GM21786 (cell line): ENCODE data around the gene KCNK1.
"Not testable (repeated sequence)": the region's sequence is repeated elsewhere in the genome, so short reads cannot be mapped to it uniquely, and the experiment has no call there.

Experiments used
- ATAC-seq: cut with Tn5 transposase; IDR thresholded peaks from one replicate; pipeline ENCODE4 v1.9.1; 2021; ENCODE audit not compliant: unreplicated experiment

The KCNK1 gene

DNA sequence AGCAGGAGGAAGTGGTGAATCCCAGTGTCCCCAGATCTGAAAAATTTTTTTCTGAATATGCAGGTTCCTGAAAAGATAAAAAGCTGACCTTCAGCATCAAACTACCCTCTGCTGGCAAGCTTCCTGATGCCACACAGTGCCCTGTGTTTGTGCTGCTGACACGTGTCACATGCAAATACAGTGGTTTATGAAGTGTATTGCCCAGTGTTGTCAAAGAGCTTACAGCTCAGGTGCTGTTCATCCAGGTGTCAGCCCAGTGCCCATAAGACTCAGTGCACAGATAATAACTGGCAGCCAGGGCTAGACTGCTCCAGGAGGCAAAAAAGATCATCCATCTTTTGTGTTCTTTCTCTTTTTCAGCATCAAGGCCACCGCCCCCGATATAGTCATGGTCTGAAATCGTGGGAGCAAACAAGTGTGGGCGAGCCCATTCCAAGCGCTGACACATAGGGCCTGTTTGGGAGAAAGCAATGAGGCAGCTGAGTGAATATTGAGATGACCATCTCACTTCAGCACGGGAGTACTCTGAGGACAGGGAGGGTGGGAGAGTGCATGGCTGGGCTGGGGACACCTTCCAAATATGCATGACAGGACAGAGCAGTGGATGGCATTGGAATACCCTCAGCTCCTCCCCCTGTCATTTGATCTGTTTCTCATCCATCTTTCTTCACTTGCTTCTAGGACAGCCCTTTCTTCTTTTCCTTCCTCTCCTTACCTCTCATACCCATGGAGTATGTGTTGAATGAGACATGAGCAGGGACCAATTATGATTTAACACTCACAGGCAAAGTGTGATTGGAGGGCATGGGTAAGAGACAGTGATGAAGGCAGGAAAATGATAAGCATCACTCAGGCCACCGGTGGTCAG lies 6.4 kb upstream of the KCNK1 start:
- peak; percentile 82 for ATAC-seq

GRCh38 chr1:233608988-233609387 lies 4.9 kb upstream of the KCNK1 start:
- no peak for ATAC-seq

GRCh38 chr1:233609926-233610325 lies 4.0 kb upstream of the KCNK1 start:
- no peak for ATAC-seq

DNA sequence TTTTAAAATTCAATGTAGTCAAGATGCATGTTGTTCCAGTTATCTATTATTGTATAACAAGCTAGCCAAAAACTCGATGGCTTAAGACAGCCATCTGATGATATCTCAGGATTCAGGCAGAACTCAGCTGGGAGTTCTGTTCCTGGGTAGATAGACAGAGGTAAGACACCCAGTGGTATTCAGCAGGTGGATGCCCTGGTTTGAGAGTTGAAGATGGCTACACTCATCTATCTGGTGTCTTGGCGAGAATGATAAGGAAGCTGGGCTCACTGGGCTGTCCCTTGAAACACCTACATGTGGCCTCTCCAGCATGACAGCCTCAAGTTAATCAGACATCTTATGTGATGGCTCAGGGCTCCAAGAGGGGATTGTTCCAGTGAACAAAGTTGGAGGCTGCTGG lies 3.3 kb upstream of the KCNK1 start:
- no peak for ATAC-seq

- not testable (repeated sequence) for ATAC-seq
These were observed 2.5 kb upstream of the KCNK1 start for GRCh38 chr1:233611363-233611762.

DNA sequence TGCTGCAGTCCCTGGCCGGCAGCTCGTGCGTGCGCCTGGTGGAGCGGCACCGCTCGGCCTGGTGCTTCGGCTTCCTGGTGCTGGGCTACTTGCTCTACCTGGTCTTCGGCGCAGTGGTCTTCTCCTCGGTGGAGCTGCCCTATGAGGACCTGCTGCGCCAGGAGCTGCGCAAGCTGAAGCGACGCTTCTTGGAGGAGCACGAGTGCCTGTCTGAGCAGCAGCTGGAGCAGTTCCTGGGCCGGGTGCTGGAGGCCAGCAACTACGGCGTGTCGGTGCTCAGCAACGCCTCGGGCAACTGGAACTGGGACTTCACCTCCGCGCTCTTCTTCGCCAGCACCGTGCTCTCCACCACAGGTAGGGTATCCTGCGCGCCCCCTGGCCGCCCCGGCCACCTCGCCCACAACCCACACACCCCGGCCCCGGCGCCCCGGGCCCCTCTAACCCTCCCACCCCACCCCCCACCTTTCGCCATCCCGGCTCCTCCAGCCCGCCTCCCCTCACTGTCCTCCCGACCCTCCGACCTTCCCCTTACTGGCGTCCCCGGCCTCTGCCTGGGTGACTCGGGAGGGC lies 352 bp downstream of the KCNK1 start:
- peak; percentile 38 for ATAC-seq

DNA sequence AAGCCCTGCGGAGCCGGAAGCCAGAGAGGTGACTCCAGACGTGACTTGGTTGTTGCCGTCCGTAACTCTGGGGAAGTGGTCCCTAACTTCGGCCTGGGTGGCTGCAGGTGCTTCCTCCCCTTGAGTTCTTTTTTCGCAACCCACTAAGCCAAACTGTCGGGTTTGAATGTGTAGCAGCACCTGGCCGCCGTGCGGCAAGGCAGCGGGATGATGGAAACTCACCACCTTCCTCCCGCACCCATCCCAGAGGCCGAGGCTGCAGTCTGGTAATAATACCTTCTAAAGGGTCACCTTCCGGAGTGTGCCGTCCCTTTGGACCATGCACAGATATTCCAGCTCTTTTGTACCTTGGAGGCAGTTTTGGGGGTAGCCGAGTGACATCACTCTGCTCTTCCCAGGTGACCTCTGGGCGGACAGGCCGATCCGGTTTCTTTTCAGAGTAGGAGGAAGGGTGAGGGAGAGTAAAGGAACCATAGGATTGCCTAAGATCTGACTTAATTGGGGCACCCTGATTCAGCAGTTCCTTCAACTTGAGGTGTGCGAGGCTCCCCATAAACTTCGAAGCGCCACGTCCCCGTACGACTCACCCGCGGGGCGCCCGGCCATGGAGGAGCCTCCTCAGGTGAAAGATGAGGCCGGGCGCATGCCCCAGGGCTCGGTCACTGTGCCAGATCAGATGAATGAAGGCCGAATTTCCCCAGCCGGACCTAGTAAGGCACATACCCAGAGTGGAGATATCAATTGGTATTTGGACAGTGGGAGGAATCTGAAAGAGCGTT lies 1.0 kb downstream of the KCNK1 start:
- peak; percentile 28 for ATAC-seq

GRCh38 chr1:233615571-233615970 lies 1.7 kb downstream of the KCNK1 start:
- ATAC-seq, result no peak

- no peak for ATAC-seq
These were observed 3.1 kb downstream of the KCNK1 start for GRCh38 chr1:233617025-233617424.

- ATAC-seq, result not testable (repeated sequence)
These were observed 5.5 kb downstream of the KCNK1 start for GRCh38 chr1:233619414-233619813.

- peak; percentile 73 for ATAC-seq
These were observed 6.2 kb downstream of the KCNK1 start for GRCh38 chr1:233620065-233620464.

GRCh38 chr1:233621923-233622322 lies 8.0 kb downstream of the KCNK1 start:
- ATAC-seq, result no peak

GRCh38 chr1:233624289-233624688 lies 10.4 kb downstream of the KCNK1 start:
- no peak for ATAC-seq

DNA sequence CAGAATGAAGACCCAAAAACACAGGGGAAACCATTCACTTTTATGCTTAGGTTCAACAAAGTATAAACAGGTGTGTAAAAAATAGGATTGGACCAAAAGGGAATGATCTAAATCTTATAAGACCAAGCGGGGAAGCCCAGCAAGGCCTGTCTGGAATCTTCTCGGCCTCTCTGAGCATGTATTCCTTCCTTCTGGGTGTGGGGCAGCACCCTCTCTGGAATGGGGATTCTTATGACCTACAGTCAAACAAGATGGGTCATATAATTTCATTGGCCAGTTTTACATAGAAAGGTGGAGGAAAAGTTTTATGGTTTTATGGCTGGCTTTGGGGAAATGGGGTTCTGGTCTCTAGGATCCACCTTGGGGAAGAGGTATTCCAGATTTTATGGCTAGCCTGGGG lies 11.2 kb downstream of the KCNK1 start:
- no peak for ATAC-seq

- no peak for ATAC-seq
These were observed 11.6 kb downstream of the KCNK1 start for GRCh38 chr1:233625510-233625981.

DNA sequence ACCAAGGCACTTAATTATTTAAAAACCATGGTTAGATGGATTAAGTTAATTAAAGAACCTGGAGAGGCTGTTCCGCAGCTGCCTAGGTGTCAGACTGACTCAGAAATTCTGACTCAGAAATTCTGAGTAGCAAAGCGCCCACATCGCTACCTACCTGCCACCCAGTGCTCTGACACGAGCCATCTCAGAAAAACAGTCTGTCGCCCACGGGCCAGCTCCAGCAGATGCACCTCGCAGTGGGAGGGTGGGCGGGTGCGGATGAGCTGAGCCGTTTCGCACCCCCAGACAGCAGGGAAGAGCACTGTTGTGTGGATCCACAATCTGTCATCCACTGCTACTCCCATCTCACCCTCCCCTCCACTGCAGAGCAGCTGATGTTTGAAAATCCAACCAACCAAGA lies 13.5 kb downstream of the KCNK1 start:
- peak; percentile 5 for ATAC-seq

GRCh38 chr1:233627823-233628222 lies 13.9 kb downstream of the KCNK1 start:
- ATAC-seq, result peak; percentile 78

DNA sequence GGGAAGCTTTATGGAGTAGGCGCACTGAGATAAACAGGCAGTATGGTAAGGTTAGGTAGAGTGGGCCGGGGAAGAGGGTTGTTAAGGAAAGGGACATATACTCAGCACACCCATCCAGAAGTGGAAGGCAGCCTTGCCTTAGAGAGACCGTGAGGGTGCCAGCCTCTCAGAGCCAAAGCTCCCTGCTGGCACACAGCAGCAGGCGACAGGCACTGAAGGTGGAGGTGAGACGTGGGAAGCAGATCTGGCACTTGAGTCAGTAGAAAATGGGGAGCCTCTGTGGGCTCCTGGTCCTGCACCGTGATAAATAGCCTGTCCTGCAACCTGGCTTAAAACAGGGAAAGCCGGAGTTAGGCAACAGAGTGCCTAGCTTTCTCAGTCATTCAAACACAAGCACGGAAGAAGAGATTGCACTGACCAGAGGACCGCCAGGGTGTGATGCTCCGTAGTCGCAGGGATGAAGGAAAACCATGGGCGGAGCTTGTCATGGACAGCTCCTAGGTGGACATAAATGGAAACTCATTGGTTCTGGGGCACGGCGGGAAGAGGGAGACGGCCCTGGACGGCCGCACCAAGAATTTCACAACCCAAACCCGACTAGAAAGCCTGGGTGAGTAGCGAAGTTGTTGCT lies 15.5 kb downstream of the KCNK1 start:
- no peak for ATAC-seq

- no peak for ATAC-seq
These were observed 18.0 kb downstream of the KCNK1 start for GRCh38 chr1:233631810-233632405.

- ATAC-seq, result no peak
These were observed 18.5 kb downstream of the KCNK1 start for GRCh38 chr1:233632436-233632835.
